Measurements from ENCODE around the gene NDE1. TPM values are rescaled to one million over a fixed set of nuclear protein-coding genes. Genes with fewer than 3 reads are reported as not detected.
A peak's percentile ranks its signal among the peaks of the same experiment; 100 is the strongest.
"Not testable (repeated sequence)": the region's sequence is repeated elsewhere in the genome, so short reads cannot be mapped to it uniquely, and the experiment has no call there.

NDE1 gene
- total RNA-seq, 1 experiment from 2014 or later, result 61.8 TPM

GRCh38 chr16:15650698-15651171, 690 bp downstream of the NDE1 start:
- no peaks in the 10 kb centered on the region for H3K9me3 ChIP-seq (replicated peaks)
- peaks cover 42% of the 10 kb centered on the region for H3K36me3 ChIP-seq
- H3K4me3 ChIP-seq, result peak overlapping the region; percentile 96
- no peak for DNase-seq (ENCODE audit: low read depth in 1 of 2, low spot score in 2 of 2)
- H3K27me3 ChIP-seq (replicated peaks), result no peaks in the 10 kb centered on the region
- H3K27ac ChIP-seq, result peak overlapping the region; percentile 94
- peaks cover 60% of the 10 kb centered on the region for H3K4me1 ChIP-seq (replicated peaks)

- no peaks in the 10 kb centered on the region for H3K27me3 ChIP-seq (replicated peaks)
- no peak overlapping the region for H3K4me3 ChIP-seq
- DNase-seq (ENCODE audit: low read depth in 1 of 2, low spot score in 2 of 2), result peak in 1 of 2 experiments; percentile 33
- no peaks in the 10 kb centered on the region for H3K9me3 ChIP-seq (replicated peaks)
- peaks cover 44% of the 10 kb centered on the region for H3K4me1 ChIP-seq (replicated peaks)
- peaks cover 52% of the 10 kb centered on the region for H3K36me3 ChIP-seq
- H3K27ac ChIP-seq, result peak overlapping the region; percentile 51
Observed at GRCh38 chr16:15652293-15653001, 2.4 kb downstream of the NDE1 start.

- H3K4me1 ChIP-seq (replicated peaks), result peaks cover 40% of the 10 kb centered on the region
- H3K36me3 ChIP-seq, result peaks cover 59% of the 10 kb centered on the region
- peak overlapping the region; percentile 51 for H3K27ac ChIP-seq
- H3K4me3 ChIP-seq, result no peak overlapping the region
- DNase-seq (ENCODE audit: low read depth in 1 of 2, low spot score in 2 of 2), result peak; percentile 69 to 71
- H3K9me3 ChIP-seq (replicated peaks), result no peaks in the 10 kb centered on the region
- no peaks in the 10 kb centered on the region for H3K27me3 ChIP-seq (replicated peaks)
Observed at GRCh38 chr16:15653227-15653626, 3.2 kb downstream of the NDE1 start.

GRCh38 chr16:15654591-15654990, 4.5 kb downstream of the NDE1 start:
- Histone ChIP-seq H3K4me1 (replicated peaks) (peaks cover 28% of the 10 kb centered on the region), H3K9me3 (replicated peaks) (no peaks in the 10 kb centered on the region), H3K27me3 (replicated peaks) (no peaks in the 10 kb centered on the region), H3K27ac (no peak overlapping the region), H3K4me3 (no peak overlapping the region), H3K36me3 (peaks cover 63% of the 10 kb centered on the region)
- no peak for DNase-seq (ENCODE audit: low read depth in 1 of 2, low spot score in 2 of 2)

- H3K9me3 ChIP-seq (replicated peaks); DNase-seq (ENCODE audit: low read depth in 1 of 2, low spot score in 2 of 2); H3K27me3 ChIP-seq (replicated peaks); H3K4me3 ChIP-seq; H3K27ac ChIP-seq: not testable (repeated sequence)
- peaks cover 25% of the 10 kb centered on the region for H3K4me1 ChIP-seq (replicated peaks)
- H3K36me3 ChIP-seq, result peaks cover 63% of the 10 kb centered on the region
Observed at GRCh38 chr16:15655561-15655960, 5.5 kb downstream of the NDE1 start.

- Histone ChIP-seq H3K4me1 (replicated peaks) (peaks cover 6% of the 10 kb centered on the region), H3K36me3 (peaks cover 63% of the 10 kb centered on the region), H3K9me3 (replicated peaks) (no peaks in the 10 kb centered on the region), H3K27ac (no peak overlapping the region), H3K27me3 (replicated peaks) (no peaks in the 10 kb centered on the region), H3K4me3 (no peak overlapping the region)
- no peak for DNase-seq (ENCODE audit: low read depth in 1 of 2, low spot score in 2 of 2)
Observed at GRCh38 chr16:15658149-15658548, 8.1 kb downstream of the NDE1 start.

GRCh38 chr16:15658556-15658955, 8.5 kb downstream of the NDE1 start:
- DNase-seq (ENCODE audit: low read depth in 1 of 2, low spot score in 2 of 2), result no peak
- Histone ChIP-seq H3K36me3 (peaks cover 66% of the 10 kb centered on the region), H3K4me3 (no peak overlapping the region), H3K9me3 (replicated peaks) (no peaks in the 10 kb centered on the region), H3K27ac (no peak overlapping the region), H3K27me3 (replicated peaks) (no peaks in the 10 kb centered on the region), H3K4me1 (replicated peaks) (0 out of 2 replicates have a peak, but pooled peaks cover 3% of the 10 kb centered on the region)

GRCh38 chr16:15660203-15660601, 10.2 kb downstream of the NDE1 start:
- Histone ChIP-seq H3K4me3 (no peak overlapping the region), H3K27me3 (replicated peaks) (no peaks in the 10 kb centered on the region), H3K36me3 (peaks cover 66% of the 10 kb centered on the region)

GRCh38 chr16:15665107-15665506, 15.1 kb downstream of the NDE1 start:
- H3K36me3 ChIP-seq, result peaks cover 87% of the 10 kb centered on the region
- no peak for DNase-seq (ENCODE audit: low read depth in 1 of 2, low spot score in 2 of 2)
- H3K27me3 ChIP-seq (replicated peaks), result no peaks in the 10 kb centered on the region
- H3K4me3 ChIP-seq, result no peak overlapping the region
- no peaks in the 10 kb centered on the region for H3K4me1 ChIP-seq (replicated peaks)
- no peak overlapping the region for H3K27ac ChIP-seq
- H3K9me3 ChIP-seq (replicated peaks), result no peaks in the 10 kb centered on the region

More at GRCh38 chr16:15660203-15660601, 10.2 kb downstream of the NDE1 start:
- Histone ChIP-seq H3K9me3 (replicated peaks) (no peaks in the 10 kb centered on the region), H3K4me1 (replicated peaks) (no peaks in the 10 kb centered on the region), H3K27ac (no peak overlapping the region)
- DNase-seq (ENCODE audit: low read depth in 1 of 2, low spot score in 2 of 2), result no peak

- Histone ChIP-seq H3K27ac (no peak overlapping the region), H3K4me3 (no peak overlapping the region), H3K4me1 (replicated peaks) (peaks cover 7% of the 10 kb centered on the region), H3K36me3 (peaks cover 93% of the 10 kb centered on the region), H3K27me3 (replicated peaks) (no peaks in the 10 kb centered on the region), H3K9me3 (replicated peaks) (no peaks in the 10 kb centered on the region)
- DNase-seq (ENCODE audit: low read depth in 1 of 2, low spot score in 2 of 2), result no peak
Observed at GRCh38 chr16:15667091-15667742, 17.2 kb downstream of the NDE1 start.

- H3K27ac ChIP-seq, result no peak overlapping the region
- no peak overlapping the region for H3K4me3 ChIP-seq
Observed at GRCh38 chr16:15671530-15672117, 21.6 kb downstream of the NDE1 start.

GRCh38 chr16:15672127-15672513, 22.1 kb downstream of the NDE1 start:
- Histone ChIP-seq H3K27ac (peak overlapping the region; percentile 83), H3K4me1 (replicated peaks) (peaks cover 22% of the 10 kb centered on the region), H3K36me3 (peaks cover 80% of the 10 kb centered on the region)
- H3K9me3 ChIP-seq (replicated peaks); H3K4me3 ChIP-seq; H3K27me3 ChIP-seq (replicated peaks); DNase-seq (ENCODE audit: low read depth in 1 of 2, low spot score in 2 of 2): not testable (repeated sequence)

More at GRCh38 chr16:15671530-15672117, 21.6 kb downstream of the NDE1 start:
- no peaks in the 10 kb centered on the region for H3K27me3 ChIP-seq (replicated peaks)
- no peaks in the 10 kb centered on the region for H3K9me3 ChIP-seq (replicated peaks)
- H3K36me3 ChIP-seq, result peaks cover 80% of the 10 kb centered on the region
- no peak for DNase-seq (ENCODE audit: low read depth in 1 of 2, low spot score in 2 of 2)
- H3K4me1 ChIP-seq (replicated peaks), result peaks cover 22% of the 10 kb centered on the region

GRCh38 chr16:15672514-15673167, 22.6 kb downstream of the NDE1 start:
- peaks cover 80% of the 10 kb centered on the region for H3K36me3 ChIP-seq
- no peak overlapping the region for H3K4me3 ChIP-seq
- peak overlapping the region; percentile 83 for H3K27ac ChIP-seq
- DNase-seq (ENCODE audit: low read depth in 1 of 2, low spot score in 2 of 2), result peak; percentile 93 to 94
- peaks cover 22% of the 10 kb centered on the region for H3K4me1 ChIP-seq (replicated peaks)
- no peaks in the 10 kb centered on the region for H3K27me3 ChIP-seq (replicated peaks)
- H3K9me3 ChIP-seq (replicated peaks), result no peaks in the 10 kb centered on the region
